OCI-LY1 (cell line): ENCODE measurements around the gene CHRNA4.

Experiments
- CTCF ChIP-seq: fragments of 200-600 bp; sonication (generic), shearing (Covaris generic); IDR thresholded peaks from 2 replicates; pipeline ENCODE4 v1.5.1; 2017; ENCODE audit warnings: mild to moderate bottlenecking, antibody characterized with exemption, low read length, moderate library complexity, mixed read lengths
- EZH2 ChIP-seq: fragments of 200-600 bp; sonication (generic), shearing (Covaris generic); IDR thresholded peaks from 2 replicates; pipeline ENCODE4 v1.8.0; 2017; ENCODE audit warnings: borderline replicate concordance, mixed run types, mild to moderate bottlenecking, antibody characterized with exemption, low read length, moderate library complexity, mixed read lengths

- no peak for TF ChIP-seq CTCF
- TF ChIP-seq EZH2: no peak
Measured at GRCh38 chr20:63297796-63298572, 63.2 kb downstream of the CHRNA4 start.
